ENCODE results near the gene LARP1.

Gene LARP1

GRCh38 chr5:154836225-154836624 lies 81.0 kb downstream of the LARP1 start:
- no peak for TF ChIP-seq EZH2phosphoT487 (IDR thresholded peaks at IDR 0.05; ENCODE audit: borderline replicate concordance)
- no peak for TF ChIP-seq CTCF (conservative IDR thresholded peaks at IDR 0.05; ENCODE audit: low read length)
- H3K9ac ChIP-seq (ENCODE audit: low read depth, low read length, poor library complexity, severe bottlenecking) = no peak overlapping the region
- H3K9me2 ChIP-seq (replicated peaks; ENCODE audit: low read depth, low read length) = no peaks in the 10 kb centered on the region
- no peaks in the 10 kb centered on the region for H3K4me1 ChIP-seq (ENCODE audit: insufficient read depth, low read length, poor library complexity, severe bottlenecking)
- H3K79me2 ChIP-seq (ENCODE audit: insufficient read depth, low read length) = no peaks in the 10 kb centered on the region
- no peaks in the 10 kb centered on the region for H3F3A ChIP-seq (ENCODE audit: low read depth)
- no peaks in the 10 kb centered on the region for H4K20me1 ChIP-seq (ENCODE audit: insufficient read depth, low read length, poor library complexity, severe bottlenecking)
- no peak overlapping the region for H3K4me3 ChIP-seq (ENCODE audit: low read length, poor library complexity, severe bottlenecking)
- H3K4me2 ChIP-seq (ENCODE audit: low read depth, low read length, poor library complexity, severe bottlenecking) = no peak overlapping the region
- H3K9me3 ChIP-seq (ENCODE audit: insufficient read depth, low read depth, low read length) = no peaks in the 10 kb centered on the region
- no peak overlapping the region for H2AFZ ChIP-seq (ENCODE audit: low read length)
- H3K36me3 ChIP-seq (ENCODE audit: insufficient read depth, low read length) = no peaks in the 10 kb centered on the region
- H3K27me3 ChIP-seq (ENCODE audit: insufficient read depth, low read length, poor library complexity, severe bottlenecking) = no peaks in the 10 kb centered on the region

- Histone ChIP-seq H3K79me2 (ENCODE audit: insufficient read depth, low read length) (no peaks in the 10 kb centered on the region), H3K9ac (ENCODE audit: low read depth, low read length, poor library complexity, severe bottlenecking) (no peak overlapping the region), H3K9me2 (replicated peaks; ENCODE audit: low read depth, low read length) (no peaks in the 10 kb centered on the region), H3F3A (ENCODE audit: low read depth) (no peaks in the 10 kb centered on the region), H3K4me2 (ENCODE audit: low read depth, low read length, poor library complexity, severe bottlenecking) (no peak overlapping the region), H3K9me3 (ENCODE audit: insufficient read depth, low read depth, low read length) (no peaks in the 10 kb centered on the region), H4K20me1 (ENCODE audit: insufficient read depth, low read length, poor library complexity, severe bottlenecking) (no peaks in the 10 kb centered on the region), H3K4me1 (ENCODE audit: insufficient read depth, low read length, poor library complexity, severe bottlenecking) (no peaks in the 10 kb centered on the region), H2AFZ (ENCODE audit: low read length) (no peak overlapping the region), H3K36me3 (ENCODE audit: insufficient read depth, low read length) (no peaks in the 10 kb centered on the region), H3K27me3 (ENCODE audit: insufficient read depth, low read length, poor library complexity, severe bottlenecking) (no peaks in the 10 kb centered on the region), H3K4me3 (ENCODE audit: low read length, poor library complexity, severe bottlenecking) (no peak overlapping the region)
- TF ChIP-seq EZH2phosphoT487 (IDR thresholded peaks at IDR 0.05; ENCODE audit: borderline replicate concordance) = no peak
- TF ChIP-seq CTCF (conservative IDR thresholded peaks at IDR 0.05; ENCODE audit: low read length) = no peak
Measured at GRCh38 chr5:154837009-154837901, 82.1 kb downstream of the LARP1 start.

GRCh38 chr5:154840435-154841272 lies 85.5 kb downstream of the LARP1 start:
- no peak overlapping the region for H3K4me3 ChIP-seq (ENCODE audit: low read length, poor library complexity, severe bottlenecking)
- no peaks in the 10 kb centered on the region for H3F3A ChIP-seq (ENCODE audit: low read depth)
- TF ChIP-seq EZH2phosphoT487 (IDR thresholded peaks at IDR 0.05; ENCODE audit: borderline replicate concordance) (no peak), CTCF (conservative IDR thresholded peaks at IDR 0.05; ENCODE audit: low read length) (no peak)
- no peaks in the 10 kb centered on the region for H3K4me1 ChIP-seq (ENCODE audit: insufficient read depth, low read length, poor library complexity, severe bottlenecking)
- H3K9me2 ChIP-seq (replicated peaks; ENCODE audit: low read depth, low read length) = no peaks in the 10 kb centered on the region
- H3K79me2 ChIP-seq (ENCODE audit: insufficient read depth, low read length) = no peaks in the 10 kb centered on the region
- no peaks in the 10 kb centered on the region for H3K9me3 ChIP-seq (ENCODE audit: insufficient read depth, low read depth, low read length)
- H3K36me3 ChIP-seq (ENCODE audit: insufficient read depth, low read length) = no peaks in the 10 kb centered on the region
- no peak overlapping the region for H3K4me2 ChIP-seq (ENCODE audit: low read depth, low read length, poor library complexity, severe bottlenecking)
- H3K27me3 ChIP-seq (ENCODE audit: insufficient read depth, low read length, poor library complexity, severe bottlenecking) = no peaks in the 10 kb centered on the region
- H4K20me1 ChIP-seq (ENCODE audit: insufficient read depth, low read length, poor library complexity, severe bottlenecking) = no peaks in the 10 kb centered on the region
- no peak overlapping the region for H2AFZ ChIP-seq (ENCODE audit: low read length)
- no peak overlapping the region for H3K9ac ChIP-seq (ENCODE audit: low read depth, low read length, poor library complexity, severe bottlenecking)
